CD8-positive, alpha-beta memory T cell (primary cell): Measurements from ENCODE around the gene AMT. TPM values are rescaled to one million over a fixed set of nuclear protein-coding genes. Genes with fewer than 3 reads are reported as not detected.
"Not testable (repeated sequence)": the region's sequence is repeated elsewhere in the genome, so short reads cannot be mapped to it uniquely, and the experiment has no call there.

ENCODE experiments used
- CTCF ChIA-PET: fragments of 350-600 bp; sonication (Branson Sonifier 250); formaldehyde crosslinking; loops from one replicate; lab custom pipeline; 2021; ENCODE audit warnings: antibody characterized with exemption; lab: Charles Lee
- POLR2A ChIA-PET: fragments of 350-600 bp; sonication (Branson Sonifier 250); formaldehyde crosslinking; loops from one replicate; lab custom pipeline; 2021; ENCODE audit warnings: antibody characterized with exemption; lab: Charles Lee
- DNase-seq, 5 donors: peaks; one replicate each; pipeline versions ENCODE4 v3.0.0 to v3.0.0-alpha.2; 2020 to 2022; ENCODE audit warnings: mixed read lengths in 1 of 5
- H3K27ac ChIP-seq: one replicate; pipeline ENCODE4 v1.7.0; 2013; ENCODE audit warnings: low read depth, mild to moderate bottlenecking, low read length, moderate library complexity
- H3K27me3 ChIP-seq: 2 replicates; pipeline ENCODE4 v1.7.0; 2013; ENCODE audit warnings: low read length, mild to moderate bottlenecking; ENCODE audit not compliant: insufficient read depth, poor library complexity, severe bottlenecking
- H3K36me3 ChIP-seq: 2 replicates; pipeline ENCODE4 v1.7.0; 2013; ENCODE audit warnings: mild to moderate bottlenecking, low read length, moderate library complexity; ENCODE audit not compliant: insufficient read depth
- H3K4me1 ChIP-seq: 2 replicates; pipeline ENCODE4 v1.7.0; 2013; ENCODE audit warnings: mild to moderate bottlenecking, low read length, moderate library complexity; ENCODE audit not compliant: insufficient read depth
- H3K4me3 ChIP-seq: 2 replicates; pipeline ENCODE4 v1.7.0; 2013; ENCODE audit warnings: mild to moderate bottlenecking, low read length
- H3K9me3 ChIP-seq: 2 replicates; pipeline ENCODE4 v1.7.0; 2013; ENCODE audit warnings: mild to moderate bottlenecking, low read length
- H3K27ac Mint-ChIP-seq, 8 donors: one replicate each; pipeline ENCODE4 v1.8.0; 2020 to 2021; ENCODE audit warnings: mixed read lengths in 8 of 8, mild to moderate bottlenecking in 6 of 8, inconsistent platforms in 3 of 8, moderate library complexity in 3 of 8
- H3K27me3 Mint-ChIP-seq, 2 donors: one replicate each; pipeline ENCODE4 v1.8.0; 2020 to 2021; ENCODE audit warnings: mixed read lengths in 2 of 2, mild to moderate bottlenecking in 1 of 2, moderate library complexity in 1 of 2
- H3K36me3 Mint-ChIP-seq, 3 donors: one replicate each; pipeline ENCODE4 v1.8.0; 2020 to 2021; ENCODE audit warnings: mixed read lengths in 3 of 3, inconsistent platforms in 1 of 3, mild to moderate bottlenecking in 1 of 3
- H3K4me1 Mint-ChIP-seq, 3 donors: one replicate each; pipeline ENCODE4 v1.8.0; 2020 to 2021; ENCODE audit warnings: mixed read lengths in 3 of 3, inconsistent platforms in 1 of 3, mild to moderate bottlenecking in 1 of 3
- H3K4me3 Mint-ChIP-seq, 7 donors: one replicate each; pipeline ENCODE4 v1.8.0; 2020 to 2021; ENCODE audit warnings: mixed read lengths in 7 of 7, mild to moderate bottlenecking in 6 of 7, moderate library complexity in 4 of 7, inconsistent platforms in 2 of 7
- H3K9me3 Mint-ChIP-seq, 5 donors: one replicate each; pipeline ENCODE4 v1.8.0; 2020 to 2022; ENCODE audit warnings: mixed read lengths in 5 of 5, mild to moderate bottlenecking in 3 of 5, moderate library complexity in 2 of 5, inconsistent platforms in 1 of 5
- polyA plus RNA-seq: library from polyadenylated mRNA; unstranded; fragments of 300-500 nt; fragmentation: Illumina TruSeq; gene quantifications from one replicate; pipeline ENCODE4 v1.2.3, GENCODE V29; 2021
- total RNA-seq, 2 experiments: library from RNA; stranded (reverse); gene quantifications; one replicate each; pipeline ENCODE4 v1.2.3, GENCODE V29; 2021

Gene AMT
- total and polyA plus RNA-seq, 3 experiments from 2014 or later = 0.62 to 1.6 (median 1.3) TPM

DNA sequence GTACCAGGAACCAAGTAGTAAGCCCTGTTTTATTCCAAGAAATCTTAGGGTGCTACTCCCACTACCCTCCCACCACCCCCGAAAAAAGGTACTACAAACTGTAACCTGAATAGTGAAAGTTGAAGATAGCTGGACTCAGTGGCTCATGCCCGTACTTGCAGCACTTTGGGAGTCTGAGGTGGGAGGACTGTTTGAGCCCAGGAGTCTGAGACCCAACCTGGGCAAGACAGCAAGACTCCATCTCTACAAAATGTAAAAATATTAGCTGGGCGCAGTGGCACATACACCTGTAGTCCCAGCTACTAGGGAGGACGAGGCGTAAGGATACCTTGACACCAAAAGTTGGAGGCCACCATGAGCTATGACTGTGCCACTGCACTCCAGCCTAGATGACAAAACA is 18.4 kb downstream of the AMT start:
- peaks cover 56% of the 10 kb centered on the region for H3K4me1 ChIP-seq
- Mint-ChIP-seq H3K36me3 (peaks cover 0 to 44% (median 5%) of the 10 kb centered on the region in 3 donors), H3K27me3 (no peaks in the 10 kb centered on the region), H3K27ac (peak overlapping the region in 5 of 8 donors; percentile 37 to 68 (median 60)), H3K9me3 (no peaks in the 10 kb centered on the region), H3K4me1 (peaks cover 60 to 80% (median 76%) of the 10 kb centered on the region in 3 donors), H3K4me3 (peak overlapping the region in 2 of 7 donors; percentile 13 to 28)
- H3K4me3 ChIP-seq = no peak overlapping the region
- ChIA-PET CTCF (interaction anchor here (0.7 kb wide), 1 partner anchor 17 kb away, joined by 3 read pairs; no protein-coding TSS in a partner anchor), POLR2A (interaction anchor here (0.5 to 0.9 kb wide), 5 partner anchors 8 to 732 kb away, joined by 3 to 5 read pairs (median 4); partner anchors contain the start of genes RHOA and TCTA)
- DNase-seq = no peak
- H3K27ac ChIP-seq = no peak overlapping the region
- H3K27me3 ChIP-seq = no peaks in the 10 kb centered on the region
- no peaks in the 10 kb centered on the region for H3K36me3 ChIP-seq
- H3K9me3 ChIP-seq = no peaks in the 10 kb centered on the region

DNA sequence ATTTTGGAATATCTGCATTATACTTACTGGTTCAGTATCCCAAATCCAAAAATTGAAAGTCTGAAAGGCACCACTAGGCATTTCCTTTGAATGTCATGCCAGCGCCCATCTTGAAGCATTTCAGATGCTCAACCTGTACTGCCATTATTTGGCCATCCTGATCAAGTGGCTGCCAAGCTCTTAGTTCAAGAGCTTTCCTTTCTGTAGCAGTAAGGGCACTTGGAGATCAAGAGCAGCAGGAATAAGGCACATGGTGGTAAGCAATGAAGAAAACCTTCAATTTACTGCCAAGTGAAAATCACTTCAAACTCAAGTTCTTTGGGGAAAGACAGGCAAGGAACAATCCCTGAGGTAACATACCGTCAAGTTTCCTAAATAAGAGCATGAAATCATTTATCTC is 20.5 kb downstream of the AMT start:
- no peaks in the 10 kb centered on the region for H3K27me3 Mint-ChIP-seq
- ChIA-PET POLR2A (no interaction called here), CTCF (interaction anchor here (0.6 kb wide), 1 partner anchor 690 kb away, joined by 3 read pairs; no protein-coding TSS in a partner anchor)
- no peak for DNase-seq
- peaks cover 54% of the 10 kb centered on the region for H3K4me1 ChIP-seq
- no peak overlapping the region for H3K4me3 ChIP-seq
- H3K27ac ChIP-seq = no peak overlapping the region
- peaks cover 0 to 54% (median 5%) of the 10 kb centered on the region in 3 donors for H3K36me3 Mint-ChIP-seq
- H3K4me3 Mint-ChIP-seq = no peak overlapping the region
- H3K27me3 ChIP-seq = no peaks in the 10 kb centered on the region
- H3K27ac Mint-ChIP-seq = peak overlapping the region in 3 of 8 donors; percentile 32 to 52 (median 35)
- peaks cover 58 to 78% (median 72%) of the 10 kb centered on the region in 3 donors for H3K4me1 Mint-ChIP-seq
- no peaks in the 10 kb centered on the region for H3K9me3 Mint-ChIP-seq
- no peaks in the 10 kb centered on the region for H3K36me3 ChIP-seq
- no peaks in the 10 kb centered on the region for H3K9me3 ChIP-seq

GRCh38 chr3:49399461-49399860 is 22.8 kb downstream of the AMT start:
- Mint-ChIP-seq H3K9me3 (no peaks in the 10 kb centered on the region), H3K4me1 (peaks cover 61 to 85% (median 77%) of the 10 kb centered on the region in 3 donors), H3K36me3 (peaks cover 0 to 60% (median 4%) of the 10 kb centered on the region in 3 donors), H3K27me3 (no peaks in the 10 kb centered on the region), H3K4me3 (peak overlapping the region in 2 of 7 donors; percentile 24 to 52), H3K27ac (peak overlapping the region in 5 of 8 donors; percentile 15 to 91 (median 40))
- no peak overlapping the region for H3K4me3 ChIP-seq
- H3K4me1 ChIP-seq = peaks cover 59% of the 10 kb centered on the region
- no peaks in the 10 kb centered on the region for H3K36me3 ChIP-seq
- ChIA-PET CTCF (interaction anchor here (0.6 to 1.2 kb wide), 2 partner anchors 11 to 59 kb away, joined by 4 to 6 read pairs; partner anchors contain the start of gene USP4), POLR2A (no interaction called here)
- DNase-seq = no peak
- H3K27me3 ChIP-seq = no peaks in the 10 kb centered on the region
- no peaks in the 10 kb centered on the region for H3K9me3 ChIP-seq
- no peak overlapping the region for H3K27ac ChIP-seq

DNA sequence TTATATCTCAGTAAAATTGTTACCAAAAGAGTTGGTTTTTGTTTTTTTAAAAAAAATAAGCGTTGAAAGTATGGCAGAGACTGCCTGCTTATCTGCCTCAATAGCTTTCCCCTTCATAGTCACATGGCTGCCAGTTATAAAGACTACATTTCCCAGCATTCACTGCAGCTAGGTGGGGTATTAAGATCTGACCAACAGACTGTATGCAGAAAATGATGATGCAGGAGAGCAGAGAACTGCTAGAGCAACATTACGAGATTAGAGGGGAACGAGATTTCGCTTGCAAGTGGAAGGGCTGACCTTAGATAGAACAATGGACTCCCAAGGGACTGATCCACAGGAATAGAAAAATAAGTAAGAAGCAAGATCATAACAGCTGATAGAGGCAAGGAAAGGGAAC is 24.8 kb downstream of the AMT start:
- Mint-ChIP-seq H3K4me1 (peaks cover 67 to 86% (median 80%) of the 10 kb centered on the region in 3 donors), H3K27ac (peak overlapping the region in 6 of 8 donors; percentile 19 to 58 (median 28)), H3K4me3 (peak overlapping the region in 3 of 7 donors; percentile 1 to 12 (median 1)), H3K27me3 (no peaks in the 10 kb centered on the region), H3K36me3 (peaks cover 0 to 63% (median 4%) of the 10 kb centered on the region in 3 donors), H3K9me3 (no peaks in the 10 kb centered on the region)
- Histone ChIP-seq H3K36me3 (no peaks in the 10 kb centered on the region), H3K27ac (no peak overlapping the region), H3K27me3 (no peaks in the 10 kb centered on the region), H3K9me3 (no peaks in the 10 kb centered on the region), H3K4me1 (peaks cover 63% of the 10 kb centered on the region), H3K4me3 (no peak overlapping the region)
- POLR2A ChIA-PET = no interaction called here
- CTCF ChIA-PET = interaction anchor here (1.6 kb wide), 1 partner anchor 57 kb away, joined by 4 read pairs; the partner anchor contains the start of gene USP4
- no peak for DNase-seq

DNA sequence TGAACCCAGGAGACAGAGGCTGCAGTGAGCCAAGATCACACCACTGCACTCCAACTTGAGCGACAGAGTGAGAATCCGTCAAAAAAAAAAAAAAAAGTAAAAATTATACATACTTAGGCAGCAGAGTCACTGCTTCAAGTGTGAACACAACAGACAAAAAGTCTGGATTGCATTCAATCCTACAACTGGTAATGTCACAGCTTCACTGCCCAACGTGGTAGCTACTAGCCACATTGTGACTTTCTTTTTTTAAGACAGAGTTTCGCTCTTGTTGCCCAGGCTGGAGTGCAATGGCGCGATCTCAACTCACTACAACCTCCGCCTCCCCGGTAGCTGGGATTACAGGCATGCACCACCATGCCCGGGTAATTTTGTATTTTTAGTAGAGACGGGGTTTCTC is 31.0 kb downstream of the AMT start:
- Mint-ChIP-seq H3K4me1 (peaks cover 52 to 70% (median 56%) of the 10 kb centered on the region in 3 donors), H3K36me3 (peaks cover 0 to 46% (median 0%) of the 10 kb centered on the region in 3 donors), H3K27ac (peak overlapping the region in 2 of 8 donors; percentile 9 to 47)
- H3K4me3 Mint-ChIP-seq, CTCF ChIA-PET, H3K9me3 Mint-ChIP-seq, H3K36me3 ChIP-seq, H3K27me3 ChIP-seq, H3K27ac ChIP-seq, H3K4me3 ChIP-seq, H3K27me3 Mint-ChIP-seq, H3K9me3 ChIP-seq, DNase-seq: not testable (repeated sequence)
- peaks cover 43% of the 10 kb centered on the region for H3K4me1 ChIP-seq
- POLR2A ChIA-PET = interaction anchor here (0.7 kb wide), 1 partner anchor 12 kb away, joined by 5 read pairs; no protein-coding TSS in a partner anchor

GRCh38 chr3:49389297-49389696 is 33.0 kb downstream of the AMT start:
- no peak overlapping the region for H3K4me3 ChIP-seq
- no peaks in the 10 kb centered on the region for H3K9me3 Mint-ChIP-seq
- H3K27me3 Mint-ChIP-seq = no peaks in the 10 kb centered on the region
- DNase-seq = no peak
- ChIA-PET POLR2A (interaction anchor here (0.6 kb wide), 1 partner anchor 462 kb away, joined by 3 read pairs; no protein-coding TSS in a partner anchor), CTCF (interaction anchor here (0.9 kb wide), 1 partner anchor 13 kb away, joined by 3 read pairs; no protein-coding TSS in a partner anchor)
- peak overlapping the region in 1 of 7 donors; percentile 54 for H3K4me3 Mint-ChIP-seq
- no peak overlapping the region for H3K27ac ChIP-seq
- H3K36me3 ChIP-seq = no peaks in the 10 kb centered on the region
- peaks cover 0 to 32% (median 0%) of the 10 kb centered on the region in 3 donors for H3K36me3 Mint-ChIP-seq
- H3K9me3 ChIP-seq = no peaks in the 10 kb centered on the region
- no peaks in the 10 kb centered on the region for H3K27me3 ChIP-seq
- peaks cover 46% of the 10 kb centered on the region for H3K4me1 ChIP-seq
- peaks cover 50 to 67% (median 56%) of the 10 kb centered on the region in 3 donors for H3K4me1 Mint-ChIP-seq
- no peak overlapping the region for H3K27ac Mint-ChIP-seq

GRCh38 chr3:49388289-49388820 is 33.9 kb downstream of the AMT start:
- Histone ChIP-seq H3K9me3 (no peaks in the 10 kb centered on the region), H3K27ac (no peak overlapping the region), H3K4me3 (no peak overlapping the region), H3K4me1 (peaks cover 46% of the 10 kb centered on the region), H3K27me3 (no peaks in the 10 kb centered on the region), H3K36me3 (no peaks in the 10 kb centered on the region)
- DNase-seq = no peak
- H3K27ac Mint-ChIP-seq = peak overlapping the region in 6 of 8 donors; percentile 5 to 76 (median 19)
- H3K36me3 Mint-ChIP-seq = peaks cover 0 to 32% (median 0%) of the 10 kb centered on the region in 3 donors
- POLR2A ChIA-PET = no interaction called here
- H3K9me3 Mint-ChIP-seq = no peaks in the 10 kb centered on the region
- H3K27me3 Mint-ChIP-seq = peaks cover 0 to 2% of the 10 kb centered on the region in 2 donors
- CTCF ChIA-PET = no interaction called here
- H3K4me3 Mint-ChIP-seq = peak overlapping the region in 2 of 7 donors; percentile 1 to 24
- H3K4me1 Mint-ChIP-seq = peaks cover 54 to 72% (median 60%) of the 10 kb centered on the region in 3 donors

GRCh38 chr3:49387721-49388120 is 34.6 kb downstream of the AMT start:
- peaks cover 46% of the 10 kb centered on the region for H3K4me1 ChIP-seq
- CTCF ChIA-PET = no interaction called here
- H3K36me3 Mint-ChIP-seq = peaks cover 0 to 29% (median 0%) of the 10 kb centered on the region in 3 donors
- H3K4me3 Mint-ChIP-seq = peak overlapping the region in 2 of 7 donors; percentile 10 to 54
- H3K36me3 ChIP-seq = no peaks in the 10 kb centered on the region
- H3K9me3 ChIP-seq = no peaks in the 10 kb centered on the region
- no peaks in the 10 kb centered on the region for H3K27me3 ChIP-seq
- peak overlapping the region in 7 of 8 donors; percentile 13 to 84 (median 51) for H3K27ac Mint-ChIP-seq
- no peaks in the 10 kb centered on the region for H3K9me3 Mint-ChIP-seq
- H3K27ac ChIP-seq = no peak overlapping the region
- DNase-seq = no peak
- H3K4me1 Mint-ChIP-seq = peaks cover 52 to 72% (median 58%) of the 10 kb centered on the region in 3 donors
- peaks cover 0 to 2% of the 10 kb centered on the region in 2 donors for H3K27me3 Mint-ChIP-seq
- POLR2A ChIA-PET = no interaction called here
- no peak overlapping the region for H3K4me3 ChIP-seq
